GM10266 (cell line): Measurements from ENCODE around the gene POLE3.
"Not testable (repeated sequence)": the region's sequence is repeated elsewhere in the genome, so short reads cannot be mapped to it uniquely, and the experiment has no call there.

Source experiments
- DNase-seq: peaks from one replicate; pipeline ENCODE4 v3.0.0; 2012; ENCODE audit errors: extremely low spot score
- TF ChIP-seq, protein P1 (sequence below): IDR thresholded peaks from 2 replicates; pipeline ENCODE4 v1.5.1; 2012; ENCODE audit warnings: mild to moderate bottlenecking, low read depth; ENCODE audit not compliant: control insufficient read depth, insufficient read depth; ENCODE audit errors: missing control alignments

The POLE3 gene

DNA sequence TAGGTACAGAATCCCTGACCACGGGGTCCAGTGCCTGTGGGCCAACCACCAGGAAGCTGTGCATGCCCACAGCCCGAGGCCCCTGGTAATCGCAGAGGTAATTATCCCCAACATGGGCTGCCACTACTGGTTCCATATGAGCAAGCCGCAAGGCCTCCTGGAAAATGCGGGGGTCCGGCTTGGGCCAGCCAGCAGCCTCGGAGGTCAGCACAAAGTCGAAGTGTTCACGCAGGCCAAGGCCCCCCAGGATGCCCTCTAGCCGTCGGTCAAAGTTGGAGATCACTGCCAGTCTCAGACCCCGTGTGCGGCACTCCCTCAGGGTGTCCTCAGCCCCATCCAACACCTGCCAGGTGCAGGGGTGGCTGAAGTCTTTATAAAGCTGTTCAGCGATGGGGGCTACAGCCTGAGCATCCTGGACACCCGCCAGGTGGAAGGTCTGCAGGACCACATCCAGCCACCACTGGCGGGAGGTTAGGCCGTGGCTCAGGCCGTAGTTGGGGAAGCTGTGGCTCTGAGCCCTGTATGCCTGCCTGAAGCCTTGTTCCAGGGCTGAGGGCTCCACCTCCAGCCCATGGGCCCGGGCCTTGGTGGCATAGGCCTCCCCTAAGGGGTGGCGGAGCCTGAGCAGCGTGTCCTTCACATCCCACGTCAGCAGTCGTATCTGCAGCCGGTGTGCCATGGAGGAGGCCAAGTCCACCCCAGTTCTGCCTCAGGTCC lies 36.6 kb downstream of the POLE3 start:
- TF ChIP-seq, protein P1, sequence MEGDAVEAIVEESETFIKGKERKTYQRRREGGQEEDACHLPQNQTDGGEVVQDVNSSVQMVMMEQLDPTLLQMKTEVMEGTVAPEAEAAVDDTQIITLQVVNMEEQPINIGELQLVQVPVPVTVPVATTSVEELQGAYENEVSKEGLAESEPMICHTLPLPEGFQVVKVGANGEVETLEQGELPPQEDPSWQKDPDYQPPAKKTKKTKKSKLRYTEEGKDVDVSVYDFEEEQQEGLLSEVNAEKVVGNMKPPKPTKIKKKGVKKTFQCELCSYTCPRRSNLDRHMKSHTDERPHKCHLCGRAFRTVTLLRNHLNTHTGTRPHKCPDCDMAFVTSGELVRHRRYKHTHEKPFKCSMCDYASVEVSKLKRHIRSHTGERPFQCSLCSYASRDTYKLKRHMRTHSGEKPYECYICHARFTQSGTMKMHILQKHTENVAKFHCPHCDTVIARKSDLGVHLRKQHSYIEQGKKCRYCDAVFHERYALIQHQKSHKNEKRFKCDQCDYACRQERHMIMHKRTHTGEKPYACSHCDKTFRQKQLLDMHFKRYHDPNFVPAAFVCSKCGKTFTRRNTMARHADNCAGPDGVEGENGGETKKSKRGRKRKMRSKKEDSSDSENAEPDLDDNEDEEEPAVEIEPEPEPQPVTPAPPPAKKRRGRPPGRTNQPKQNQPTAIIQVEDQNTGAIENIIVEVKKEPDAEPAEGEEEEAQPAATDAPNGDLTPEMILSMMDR = no peak
- DNase-seq = no peak

DNA sequence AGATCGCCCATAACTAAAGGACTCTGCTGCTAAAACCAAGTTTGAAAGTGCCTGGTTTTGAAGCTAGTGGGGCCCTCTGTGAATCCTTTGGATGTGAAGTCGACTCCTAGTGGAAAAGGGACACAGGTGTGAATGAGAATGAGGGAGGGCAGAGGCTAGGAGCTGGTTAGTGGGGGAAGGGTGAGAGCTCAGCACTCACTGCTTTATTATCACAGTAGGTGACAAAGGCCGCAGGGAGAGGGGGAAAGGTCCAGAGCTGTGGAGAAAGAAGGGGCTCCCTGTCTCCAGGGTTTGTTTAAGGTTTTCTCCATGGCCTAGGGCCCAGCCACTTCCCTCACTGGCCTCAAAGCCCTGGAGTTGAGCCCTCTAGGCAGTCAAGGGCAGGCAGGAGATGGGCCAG lies 37.2 kb downstream of the POLE3 start:
- no peak for DNase-seq
- TF ChIP-seq, protein P1 = no peak

DNA sequence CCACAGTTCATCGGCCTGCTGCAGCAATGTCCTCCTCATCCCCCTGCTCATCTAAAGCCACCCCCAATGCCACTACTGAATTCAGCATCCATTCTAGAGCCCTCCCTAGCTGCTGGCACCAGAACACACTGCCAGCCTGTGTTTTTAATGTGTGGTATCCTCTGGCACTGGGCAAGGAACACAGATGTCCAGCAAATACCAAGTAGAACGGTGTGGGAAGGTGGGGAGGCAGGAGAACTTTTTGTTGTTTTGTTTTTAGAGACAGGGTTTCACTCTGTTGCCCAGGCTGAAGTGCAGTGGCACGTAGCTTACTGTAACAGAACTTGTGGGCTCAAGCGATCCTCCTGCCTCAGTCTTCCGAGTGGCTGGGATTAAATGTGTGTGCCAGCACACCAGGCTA lies 38.4 kb downstream of the POLE3 start:
- no peak for DNase-seq
- TF ChIP-seq, protein P1 = no peak

DNA sequence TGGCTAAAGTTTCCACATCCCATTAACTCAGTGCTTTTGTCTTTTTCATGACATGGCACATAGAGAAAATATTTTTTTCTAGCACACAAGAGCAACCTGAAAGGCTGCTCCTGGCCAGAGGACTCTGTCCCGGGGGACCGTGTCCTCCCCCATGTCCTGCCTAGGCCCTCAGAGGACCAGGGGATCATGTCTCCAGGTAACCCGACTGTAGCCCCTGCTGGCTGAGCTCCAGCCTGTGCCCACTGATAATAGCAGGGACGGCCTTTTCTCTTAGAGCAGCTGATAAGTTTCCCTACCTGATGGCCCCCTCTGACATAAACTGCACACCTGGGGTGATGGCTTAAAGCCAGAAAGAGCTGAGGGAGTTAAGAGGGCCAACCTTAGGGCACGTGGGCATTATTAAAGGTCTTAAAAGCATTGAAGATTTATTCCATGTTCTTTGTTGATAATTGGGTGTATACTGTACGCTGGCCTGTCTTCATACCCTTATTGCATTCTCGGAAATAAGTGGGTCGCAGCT lies 39.6 kb downstream of the POLE3 start:
- TF ChIP-seq, protein P1 = no peak
- DNase-seq = no peak

DNA sequence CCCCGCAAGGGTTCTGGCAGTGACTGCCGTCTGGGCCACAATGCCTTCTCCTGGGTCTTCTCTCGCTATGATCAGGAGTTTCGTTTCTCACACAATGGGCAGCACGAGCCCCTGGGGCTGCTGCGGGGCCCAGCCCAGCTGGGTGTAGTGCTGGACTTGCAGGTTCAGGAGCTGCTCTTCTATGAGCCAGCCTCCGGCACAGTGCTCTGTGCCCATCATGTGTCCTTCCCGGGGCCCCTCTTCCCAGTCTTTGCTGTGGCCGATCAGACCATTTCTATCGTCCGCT lies 40.7 kb downstream of the POLE3 start:
- TF ChIP-seq, protein P1 = no peak
- DNase-seq = no peak

DNA sequence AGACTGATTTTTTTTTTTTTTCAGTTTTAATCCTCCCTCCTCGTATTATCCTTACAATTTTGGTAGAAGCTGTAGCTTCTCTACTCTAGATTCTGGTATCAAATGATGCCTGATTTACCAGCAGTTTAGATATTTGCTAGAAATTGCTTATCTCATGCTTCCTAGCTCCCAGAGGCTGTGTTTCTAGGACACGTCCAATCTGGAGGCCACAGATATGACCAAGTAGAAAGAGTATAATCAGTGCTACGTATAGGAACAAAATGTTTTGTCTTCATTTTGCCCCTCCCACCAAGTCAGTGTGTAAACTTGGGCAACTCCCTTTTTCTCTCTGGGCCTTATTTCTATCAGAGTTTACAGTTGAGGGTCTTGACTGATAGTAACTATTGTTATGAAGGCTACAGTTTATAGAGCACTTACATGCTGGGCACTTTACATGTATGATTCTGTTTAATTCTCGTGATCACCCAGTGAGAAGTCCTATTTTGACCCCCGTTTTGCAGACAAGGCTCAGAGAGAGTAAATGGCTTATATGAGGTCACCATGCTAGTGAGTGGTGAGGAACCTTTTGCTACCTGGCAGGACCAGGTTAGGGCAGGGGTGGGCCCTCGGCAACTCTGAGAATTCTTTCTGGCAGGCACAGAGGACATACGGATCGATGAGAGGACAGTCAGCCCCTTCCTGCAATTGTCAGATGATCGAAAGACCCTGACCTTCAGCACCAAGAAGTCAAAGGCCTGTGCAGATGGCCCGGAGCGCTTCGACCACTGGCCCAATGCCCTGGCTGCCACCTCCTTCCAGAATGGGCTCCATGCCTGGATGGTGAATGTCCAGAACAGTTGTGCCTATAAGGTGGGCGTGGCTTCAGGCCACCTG lies 41.3 kb downstream of the POLE3 start:
- TF ChIP-seq, protein P1 = no peak
- no peak for DNase-seq

DNA sequence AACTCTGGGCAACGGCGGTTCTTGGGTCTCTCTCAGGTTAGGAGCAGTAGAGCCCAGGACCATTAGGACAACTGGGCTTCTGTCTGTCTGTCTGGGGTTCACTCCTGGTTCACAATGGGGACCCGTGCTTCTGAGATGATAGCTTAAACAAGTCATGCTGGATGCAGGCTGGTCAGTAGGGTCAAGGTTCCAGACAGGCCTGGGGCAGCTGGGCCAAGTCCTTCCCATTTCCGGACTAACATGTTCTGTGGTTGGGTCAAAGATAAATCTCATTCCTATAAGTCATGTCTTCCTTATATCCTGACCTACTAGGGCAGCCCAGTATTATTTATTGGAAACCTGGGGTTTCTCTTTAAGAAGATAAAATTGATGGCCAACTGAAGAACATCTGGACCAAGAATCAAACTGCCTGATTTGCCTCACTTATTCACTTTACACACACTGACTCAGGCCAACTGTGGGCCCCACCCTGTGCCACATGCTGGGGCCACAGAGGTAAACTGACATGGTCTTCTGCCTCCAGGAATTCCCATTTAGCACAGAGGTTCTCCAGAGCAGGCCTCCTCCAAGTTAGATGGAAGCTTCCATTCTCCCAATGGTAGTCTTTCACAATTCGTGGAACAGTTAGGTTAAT lies 42.0 kb downstream of the POLE3 start:
- DNase-seq = no peak
- TF ChIP-seq, protein P1 = no peak

DNA sequence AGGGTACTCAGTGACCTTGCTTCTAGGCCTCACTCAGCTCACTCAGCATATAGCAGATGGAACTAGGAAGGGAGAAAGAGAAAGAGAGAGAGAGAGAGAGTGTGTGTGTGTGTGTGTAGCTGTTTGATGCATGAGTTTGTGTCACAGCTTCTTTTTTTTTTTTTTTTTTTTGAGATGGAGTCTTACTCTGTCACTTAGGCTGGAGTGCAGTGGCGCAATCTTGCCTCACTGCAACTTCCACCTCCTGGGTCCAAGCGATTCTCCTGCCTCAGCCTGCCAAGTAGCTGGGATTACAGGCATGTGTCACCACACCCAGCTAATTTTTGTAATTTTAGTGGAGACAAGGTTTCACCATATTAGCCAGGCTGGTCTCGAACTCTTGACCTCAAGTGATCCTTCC lies 44.8 kb downstream of the POLE3 start:
- DNase-seq = not testable (repeated sequence)
